ENCODE results near the gene TNFSF15.

The TNFSF15 gene

GRCh38 chr9:114787781-114788498, 17.9 kb downstream of the TNFSF15 start:
- no peaks in the 10 kb centered on the region for H3K4me1 ChIP-seq
- TF ChIP-seq CTCF (IDR thresholded peaks at IDR 0.05; ENCODE audit: low read depth, low read length): no peak
- DNase-seq: no peak

DNA sequence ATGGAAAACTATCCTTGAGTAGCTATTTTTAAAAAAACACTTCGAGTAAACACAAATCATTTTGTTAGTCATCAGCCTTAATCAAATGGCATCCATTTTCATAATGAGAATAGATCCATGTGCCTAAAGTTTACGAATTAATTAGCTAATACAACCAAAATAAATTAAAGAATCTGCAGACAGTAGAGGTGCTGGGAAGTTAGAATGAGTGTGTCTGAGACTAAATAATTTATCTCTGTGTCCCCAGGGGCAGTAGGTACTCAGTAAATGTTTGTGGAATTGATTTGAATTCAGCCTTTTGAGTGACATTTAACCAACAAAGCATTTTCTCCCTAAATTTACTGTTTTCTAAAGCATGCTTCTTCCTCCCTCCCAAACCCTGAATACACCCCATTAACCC, 18.6 kb downstream of the TNFSF15 start:
- H3K4me1 ChIP-seq: no peaks in the 10 kb centered on the region
- H3K36me3 ChIP-seq: no peaks in the 10 kb centered on the region

More at GRCh38 chr9:114787781-114788498, 17.9 kb downstream of the TNFSF15 start:
- Histone ChIP-seq H3K36me3 (no peaks in the 10 kb centered on the region), H3K4me3 (ENCODE audit: low read depth, low read length) (no peak overlapping the region), H3K9me3 (no peaks in the 10 kb centered on the region), H3K27me3 (no peaks in the 10 kb centered on the region)

DNA sequence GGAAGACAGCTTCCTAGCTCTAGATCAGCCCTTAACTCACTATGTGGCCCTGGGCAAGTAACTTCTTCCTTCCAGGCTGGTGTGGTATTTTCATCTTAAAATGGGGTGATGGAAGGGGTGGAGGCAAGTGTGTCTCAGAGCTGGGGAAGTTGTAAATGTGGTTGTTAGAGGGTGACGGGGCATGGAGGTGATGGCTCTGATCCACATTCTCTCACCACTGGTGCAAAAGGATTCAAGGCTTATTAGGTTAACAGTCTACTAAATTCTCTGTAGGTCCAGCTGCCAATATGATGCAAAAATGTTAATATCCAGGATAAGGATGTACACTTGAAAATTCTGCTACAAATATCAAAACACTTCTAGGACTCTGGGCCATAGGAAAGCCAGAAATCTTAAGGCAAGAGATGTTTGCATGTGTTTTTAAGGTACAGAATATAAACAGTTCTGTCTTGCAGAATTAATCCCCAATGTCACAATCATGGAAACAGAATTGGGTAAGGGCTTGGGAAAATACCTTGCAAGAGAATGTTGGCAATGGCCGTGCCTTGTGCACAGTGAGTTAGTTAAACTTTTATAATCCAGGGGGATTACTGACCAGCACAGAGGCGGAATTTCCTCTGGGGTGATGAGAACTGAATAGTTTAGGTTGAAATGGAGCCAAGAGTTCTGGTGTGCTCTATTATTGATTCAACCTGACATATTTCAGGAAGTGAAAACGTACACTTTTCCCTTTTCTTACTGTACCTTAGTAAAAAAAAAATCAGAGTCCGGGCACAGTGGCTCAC, 19.8 kb downstream of the TNFSF15 start:
- TF ChIP-seq CTCF (IDR thresholded peaks at IDR 0.05; ENCODE audit: low read depth, low read length): no peak
- Histone ChIP-seq H3K4me3 (ENCODE audit: low read depth, low read length) (no peak overlapping the region), H3K36me3 (no peaks in the 10 kb centered on the region), H3K27me3 (no peaks in the 10 kb centered on the region), H3K4me1 (no peaks in the 10 kb centered on the region), H3K9me3 (no peaks in the 10 kb centered on the region)
- no peak for DNase-seq

More for the DNA sequence above, 18.6 kb downstream of the TNFSF15 start:
- no peak for TF ChIP-seq CTCF (IDR thresholded peaks at IDR 0.05; ENCODE audit: low read depth, low read length)
- Histone ChIP-seq H3K4me3 (ENCODE audit: low read depth, low read length) (no peak overlapping the region), H3K9me3 (no peaks in the 10 kb centered on the region), H3K27me3 (no peaks in the 10 kb centered on the region)
- DNase-seq: no peak

GRCh38 chr9:114784721-114785279, 21.0 kb downstream of the TNFSF15 start:
- Histone ChIP-seq H3K9me3 (no peaks in the 10 kb centered on the region), H3K4me3 (ENCODE audit: low read depth, low read length) (no peak overlapping the region), H3K36me3 (no peaks in the 10 kb centered on the region), H3K4me1 (no peaks in the 10 kb centered on the region), H3K27me3 (no peaks in the 10 kb centered on the region)
- DNase-seq: no peak
- TF ChIP-seq CTCF (IDR thresholded peaks at IDR 0.05; ENCODE audit: low read depth, low read length): no peak

- no peaks in the 10 kb centered on the region for H3K27me3 ChIP-seq
Measured at GRCh38 chr9:114782586-114782985, 23.3 kb downstream of the TNFSF15 start.

More at GRCh38 chr9:114782586-114782985, 23.3 kb downstream of the TNFSF15 start:
- TF ChIP-seq CTCF (IDR thresholded peaks at IDR 0.05; ENCODE audit: low read depth, low read length): no peak
- no peak overlapping the region for H3K4me3 ChIP-seq (ENCODE audit: low read depth, low read length)
- H3K4me1 ChIP-seq: no peaks in the 10 kb centered on the region
- no peaks in the 10 kb centered on the region for H3K36me3 ChIP-seq
- H3K9me3 ChIP-seq: no peaks in the 10 kb centered on the region
- no peak for DNase-seq

Data from BE2C (cell line).